ENCODE measurements around the gene EMC10. TPM values are rescaled to one million over a fixed set of nuclear protein-coding genes. Genes with fewer than 3 reads are reported as not detected.

Gene EMC10
- total and polyA plus RNA-seq, 2 of the 4 experiments (the other 2 are of a cell fraction): 11.3 to 90.9 TPM

DNA sequence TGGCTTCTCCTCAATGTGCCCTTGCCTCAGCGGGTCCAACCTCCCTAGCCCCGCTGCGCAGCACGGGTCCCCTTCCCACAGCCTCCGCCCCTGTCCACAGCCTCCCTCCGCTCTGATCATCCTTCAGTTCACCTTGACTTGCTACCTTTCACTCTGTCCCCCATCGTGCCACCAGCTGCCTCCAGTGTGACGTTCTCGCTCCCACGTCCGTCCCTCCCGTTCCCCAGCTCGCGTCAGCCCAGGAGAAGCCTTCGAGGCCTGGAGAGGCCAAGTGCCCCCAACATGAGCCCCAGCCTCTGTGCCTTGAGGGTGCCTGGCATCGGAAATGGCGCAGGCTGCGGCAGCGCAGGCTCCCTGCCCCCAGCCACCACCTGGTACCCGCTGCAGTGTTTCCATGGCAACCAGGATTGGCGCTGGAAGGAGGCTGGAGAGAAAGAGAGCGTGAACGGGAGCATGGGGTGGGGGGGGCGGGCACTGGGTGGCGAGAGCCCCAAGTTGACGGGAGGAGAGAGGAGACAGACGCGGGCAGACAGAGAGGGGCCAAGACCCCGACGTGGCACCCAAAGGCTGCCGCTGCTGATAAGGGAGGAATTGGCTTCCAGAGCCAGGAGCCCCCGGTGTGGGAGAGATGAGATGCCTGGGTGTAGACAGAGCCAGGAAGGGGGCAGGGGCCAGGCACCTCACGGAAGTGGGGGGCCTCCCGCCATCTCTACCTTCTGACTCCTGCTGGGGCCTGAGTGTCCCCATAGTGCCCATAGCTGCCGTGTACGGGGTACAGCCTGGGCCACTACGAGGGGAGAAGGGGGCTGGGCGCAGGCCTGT is 38.2 kb downstream of the EMC10 start (continued):
- TF ChIP-seq, protein P1, sequence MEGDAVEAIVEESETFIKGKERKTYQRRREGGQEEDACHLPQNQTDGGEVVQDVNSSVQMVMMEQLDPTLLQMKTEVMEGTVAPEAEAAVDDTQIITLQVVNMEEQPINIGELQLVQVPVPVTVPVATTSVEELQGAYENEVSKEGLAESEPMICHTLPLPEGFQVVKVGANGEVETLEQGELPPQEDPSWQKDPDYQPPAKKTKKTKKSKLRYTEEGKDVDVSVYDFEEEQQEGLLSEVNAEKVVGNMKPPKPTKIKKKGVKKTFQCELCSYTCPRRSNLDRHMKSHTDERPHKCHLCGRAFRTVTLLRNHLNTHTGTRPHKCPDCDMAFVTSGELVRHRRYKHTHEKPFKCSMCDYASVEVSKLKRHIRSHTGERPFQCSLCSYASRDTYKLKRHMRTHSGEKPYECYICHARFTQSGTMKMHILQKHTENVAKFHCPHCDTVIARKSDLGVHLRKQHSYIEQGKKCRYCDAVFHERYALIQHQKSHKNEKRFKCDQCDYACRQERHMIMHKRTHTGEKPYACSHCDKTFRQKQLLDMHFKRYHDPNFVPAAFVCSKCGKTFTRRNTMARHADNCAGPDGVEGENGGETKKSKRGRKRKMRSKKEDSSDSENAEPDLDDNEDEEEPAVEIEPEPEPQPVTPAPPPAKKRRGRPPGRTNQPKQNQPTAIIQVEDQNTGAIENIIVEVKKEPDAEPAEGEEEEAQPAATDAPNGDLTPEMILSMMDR (conservative IDR thresholded peaks at IDR 0.05; ENCODE audit: low read depth, low read length): no peak

DNA sequence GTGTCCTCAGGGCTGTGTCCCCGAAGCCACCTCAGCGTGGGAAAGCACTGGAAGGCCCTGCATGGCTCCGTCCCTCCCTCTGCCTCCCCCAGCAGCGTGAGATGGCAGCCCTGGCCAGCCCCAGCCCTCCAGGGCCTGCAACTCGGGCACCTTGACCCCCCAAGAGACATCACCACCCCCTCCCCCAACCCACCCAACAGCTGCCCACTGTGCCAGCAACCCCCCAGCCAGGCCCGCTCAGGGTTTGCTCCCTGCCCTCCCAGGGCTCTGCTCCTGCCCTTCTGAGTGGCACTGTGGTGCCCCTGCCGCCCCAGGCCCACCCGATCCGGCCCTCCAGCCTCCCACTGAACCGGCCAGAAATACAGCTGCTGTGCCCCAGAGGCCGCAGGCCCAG is 38.9 kb downstream of the EMC10 start:
- ATAC-seq (ENCODE audit: low read depth): no peak
- no peak overlapping the region for H2AFZ ChIP-seq (replicated peaks; ENCODE audit: low read length, poor library complexity)
- POLR2A ChIA-PET (ENCODE audit: unreplicated experiment): no interaction called here

More for the DNA sequence above, 38.9 kb downstream of the EMC10 start:
- H2BK120ac ChIP-seq (ENCODE audit: low read depth, low read length): no peak overlapping the region
- CTCF ChIA-PET: no interaction called here
- H2AK5ac ChIP-seq (ENCODE audit: low read depth, low read length): no peak overlapping the region
- dilution Hi-C loops (cut with HindIII; ENCODE audit: low sequenced_read_pairs, unreplicated experiment) (no loop called here), intact Hi-C loops (cut with micrococcal nuclease) (no loop called here), in situ Hi-C loops (cut with MboI; ENCODE audit: low sequenced_read_pairs) (no loop called here)
- no peak overlapping the region for H2BK15ac ChIP-seq (ENCODE audit: low read depth, low read length)
- H3K9ac ChIP-seq (ENCODE audit: low read depth, low read length): no peak overlapping the region
- H3K36me3 ChIP-seq (ENCODE audit: control insufficient read depth, insufficient read depth, low read length): no peaks in the 10 kb centered on the region
- no peak for DNase-seq
- H3K56ac ChIP-seq (ENCODE audit: extremely low read depth, insufficient read depth, low read length): no peak overlapping the region
- H3K27me3 ChIP-seq (ENCODE audit: control insufficient read depth, insufficient read depth, low read length): no peaks in the 10 kb centered on the region
- H3K4me3 ChIP-seq (ENCODE audit: insufficient read depth, low read depth, low read length): no peak overlapping the region
- no peak overlapping the region for H3K27ac ChIP-seq (ENCODE audit: insufficient read depth, low read length)
- peaks cover under 1% of the 10 kb centered on the region for H3K4me1 ChIP-seq (ENCODE audit: control insufficient read depth, insufficient read depth, low read length)
- WGBS, 2 experiments (ENCODE audit: extremely low coverage in 2 of 2, insufficient read length in 1 of 2): 62% methylated on average over 3 of the region's 11 CpGs; no CpG with 5 or more reads in 1 of the 2 experiments
- no peak overlapping the region for H2AK9ac ChIP-seq (replicated peaks; ENCODE audit: low read depth, low read length, poor library complexity)
- H3K9me3 ChIP-seq (ENCODE audit: control insufficient read depth, insufficient read depth, low read length): no peaks in the 10 kb centered on the region
- H3K9me1 ChIP-seq (ENCODE audit: insufficient read depth, low read length): no peaks in the 10 kb centered on the region; the same call in 1 of the 2 replicates
- no peaks in the 10 kb centered on the region for H4K20me1 ChIP-seq (ENCODE audit: insufficient read depth, low read length)
- H3K23ac ChIP-seq (ENCODE audit: low read depth, low read length): no peak overlapping the region
- H2BK5ac ChIP-seq (ENCODE audit: low read depth, low read length, poor library complexity, severe bottlenecking): no peak overlapping the region
- BruUV-seq (replicated peaks): no TSS peak
- H2BK20ac ChIP-seq (ENCODE audit: low read depth, low read length): no peak overlapping the region
- no peak overlapping the region for H4K91ac ChIP-seq (ENCODE audit: insufficient read depth, low read depth, low read length)
- peaks cover 5 to 7% of the 10 kb centered on the region in 2 experiments; a peak in 3 of 4 replicates for H3K79me1 ChIP-seq (ENCODE audit: low read depth in 1 of 2, low read length in 2 of 2)
- TF ChIP-seq RCOR1 (IDR thresholded peaks at IDR 0.05; ENCODE audit: insufficient replicate concordance, low read length) (no peak), MAFK (IDR thresholded peaks at IDR 0.05; ENCODE audit: low read depth, low read length) (no peak), MAZ (IDR thresholded peaks at IDR 0.05; ENCODE audit: borderline replicate concordance, low read depth, low read length) (no peak), POLR2A (IDR thresholded peaks at IDR 0.05; ENCODE audit: low read depth, low read length) (no peak), SMC3 (IDR thresholded peaks at IDR 0.05; ENCODE audit: low read depth, low read length) (no peak), NFE2L2 (IDR thresholded peaks at IDR 0.05; ENCODE audit: low read depth, low read length) (no peak)
- TF ChIP-seq, protein P2, sequence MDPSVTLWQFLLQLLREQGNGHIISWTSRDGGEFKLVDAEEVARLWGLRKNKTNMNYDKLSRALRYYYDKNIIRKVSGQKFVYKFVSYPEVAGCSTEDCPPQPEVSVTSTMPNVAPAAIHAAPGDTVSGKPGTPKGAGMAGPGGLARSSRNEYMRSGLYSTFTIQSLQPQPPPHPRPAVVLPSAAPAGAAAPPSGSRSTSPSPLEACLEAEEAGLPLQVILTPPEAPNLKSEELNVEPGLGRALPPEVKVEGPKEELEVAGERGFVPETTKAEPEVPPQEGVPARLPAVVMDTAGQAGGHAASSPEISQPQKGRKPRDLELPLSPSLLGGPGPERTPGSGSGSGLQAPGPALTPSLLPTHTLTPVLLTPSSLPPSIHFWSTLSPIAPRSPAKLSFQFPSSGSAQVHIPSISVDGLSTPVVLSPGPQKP (IDR thresholded peaks at IDR 0.05; ENCODE audit: borderline replicate concordance, low read depth, low read length): no peak
- no peak overlapping the region for H4K8ac ChIP-seq (ENCODE audit: low read depth in 2 of 2, low read length in 2 of 2)
- H3K14ac ChIP-seq (replicated peaks; ENCODE audit: low read depth, low read length): no peak overlapping the region
- H3K18ac ChIP-seq (ENCODE audit: low read depth, low read length): no peak overlapping the region
- no peak overlapping the region for H3K4me2 ChIP-seq (ENCODE audit: low read depth, low read length)
- no peak overlapping the region for H3K4ac ChIP-seq (ENCODE audit: low read depth, low read length)
- H4K5ac ChIP-seq (ENCODE audit: low read depth, low read length): no peak overlapping the region

All from IMR-90 (cell line).